ENCODE data around the gene TMEM26.

GRCh38 chr10:61439058-61439609 lies 14.0 kb downstream of the TMEM26 start:
- TF ChIP-seq ESRRG (CRISPR knock-in tag; IDR thresholded peaks at IDR 0.05) (no peak), TOX (CRISPR knock-in tag; IDR thresholded peaks at IDR 0.05; ENCODE audit: borderline replicate concordance) (no peak), ZFP30 (CRISPR knock-in tag; IDR thresholded peaks at IDR 0.05) (no peak), ZNF70 (CRISPR knock-in tag; IDR thresholded peaks at IDR 0.05) (no peak), TSHZ2 (CRISPR knock-in tag; IDR thresholded peaks at IDR 0.05) (no peak), TCF4 (CRISPR knock-in tag; IDR thresholded peaks at IDR 0.05; ENCODE audit: borderline replicate concordance) (no peak), ARNTL (CRISPR knock-in tag; IDR thresholded peaks at IDR 0.05; ENCODE audit: borderline replicate concordance, low read depth) (no peak), ISL1 (CRISPR knock-in tag; IDR thresholded peaks at IDR 0.05) (no peak)
